AG04450 (cell line): ENCODE measurements around the gene RAB32. TPM values are rescaled to one million over a fixed set of nuclear protein-coding genes. Genes with fewer than 3 reads are reported as not detected.

ENCODE experiments used
- CTCF ChIA-PET: fragments of 300-600, 350-600 bp; formaldehyde crosslinking; extraction: SDS; loops from one replicate; lab custom pipeline; 2022; ENCODE audit warnings: antibody characterized with exemption, inconsistent platforms; lab: Charles Lee
- POLR2A ChIA-PET: fragments of 350-600 bp; formaldehyde crosslinking; extraction: SDS; loops from one replicate; lab custom pipeline; 2021; ENCODE audit warnings: antibody characterized with exemption, inconsistent platforms; lab: Yijun Ruan, JAX
- DNase-seq: peaks from one replicate; pipeline ENCODE4 v3.0.0-alpha.2; 2011; ENCODE audit warnings: low read depth, low spot score
- H3K27ac ChIP-seq: one replicate; pipeline ENCODE4 v1.5.1; 2012; ENCODE audit warnings: low read depth, low read length, control low read depth
- H3K27me3 ChIP-seq: one replicate; pipeline ENCODE4 v1.6.0; 2012; ENCODE audit warnings: low read length; ENCODE audit not compliant: control insufficient read depth, insufficient read depth
- H3K4me3 ChIP-seq: 2 replicates; pipeline ENCODE4 v1.5.1; 2011; ENCODE audit warnings: mild to moderate bottlenecking, low read depth, low read length, control low read depth
- H3K9me3 ChIP-seq: 2 replicates; pipeline ENCODE4 v1.5.1; 2012; ENCODE audit warnings: low read length; ENCODE audit not compliant: control insufficient read depth, insufficient read depth
- CTCF ChIP-seq: IDR thresholded peaks from 2 replicates; pipeline ENCODE4 v1.5.1; 2011; ENCODE audit warnings: low read depth, low read length, control low read depth, inconsistent platforms
- polyA plus RNA-seq: library from polyadenylated mRNA; depleted of rRNA; stranded (reverse); fragments of >200 nt; gene quantifications from 2 replicates; pipeline ENCODE4 v1.2.3, GENCODE V29; 2011

The RAB32 gene
- polyA plus RNA-seq, 1 experiment, result 100 TPM

DNA sequence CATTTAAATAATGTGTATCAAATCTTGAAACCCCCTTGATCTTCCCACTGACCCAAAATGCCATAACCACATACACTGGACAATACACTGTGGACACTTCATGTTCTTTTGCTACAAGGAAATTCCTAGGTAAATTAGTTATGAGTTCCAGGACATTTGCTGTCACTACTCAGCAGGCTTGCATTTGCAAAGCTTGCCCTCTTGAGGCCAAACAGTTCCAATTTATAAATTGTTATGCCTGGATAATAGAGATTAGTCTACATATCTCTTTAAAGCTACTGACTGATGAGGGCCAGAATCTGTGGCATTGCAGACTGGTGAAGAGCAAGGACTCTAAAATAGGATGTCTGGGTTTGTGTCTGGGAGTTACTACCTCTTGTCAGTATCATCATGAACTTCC, 17.4 kb upstream of the RAB32 start:
- Histone ChIP-seq H3K27ac (no peak overlapping the region), H3K4me3 (no peak overlapping the region), H3K27me3 (no peaks in the 10 kb centered on the region), H3K9me3 (no peaks in the 10 kb centered on the region)
- CTCF ChIA-PET, result interaction anchor here (1.3 kb wide), 1 partner anchor 597 kb away, joined by 7 read pairs; no protein-coding TSS in a partner anchor
- peak; percentile 24 for TF ChIP-seq CTCF
- no peak for DNase-seq
- POLR2A ChIA-PET, result interaction anchor here (0.8 kb wide), 1 partner anchor 17 kb away, joined by 3 read pairs; the partner anchor contains the start of gene RAB32

DNA sequence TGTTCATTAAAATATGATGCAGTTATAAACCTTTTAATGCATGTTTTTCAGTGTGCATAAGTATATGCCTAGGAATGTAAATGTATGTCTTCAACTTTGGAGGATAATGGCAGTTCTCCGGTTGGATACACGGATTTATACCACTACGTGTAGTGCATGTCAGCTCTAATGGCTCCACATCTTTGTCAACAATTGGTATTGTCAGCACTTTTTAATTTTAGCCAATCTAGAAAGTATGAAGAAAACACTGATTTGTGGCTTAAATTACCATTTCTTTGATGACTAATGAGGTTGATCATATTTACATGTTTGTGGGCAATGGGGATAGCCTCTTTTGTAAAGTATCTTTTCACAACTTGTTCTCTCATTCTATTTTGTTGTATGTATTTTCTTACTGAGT, 10.9 kb upstream of the RAB32 start:
- DNase-seq, result no peak
- ChIA-PET CTCF (no interaction called here), POLR2A (no interaction called here)
- H3K4me3 ChIP-seq, result no peak overlapping the region
- H3K27me3 ChIP-seq, result no peaks in the 10 kb centered on the region
- H3K27ac ChIP-seq, result no peak overlapping the region
- no peak for TF ChIP-seq CTCF
- H3K9me3 ChIP-seq, result no peaks in the 10 kb centered on the region

DNA sequence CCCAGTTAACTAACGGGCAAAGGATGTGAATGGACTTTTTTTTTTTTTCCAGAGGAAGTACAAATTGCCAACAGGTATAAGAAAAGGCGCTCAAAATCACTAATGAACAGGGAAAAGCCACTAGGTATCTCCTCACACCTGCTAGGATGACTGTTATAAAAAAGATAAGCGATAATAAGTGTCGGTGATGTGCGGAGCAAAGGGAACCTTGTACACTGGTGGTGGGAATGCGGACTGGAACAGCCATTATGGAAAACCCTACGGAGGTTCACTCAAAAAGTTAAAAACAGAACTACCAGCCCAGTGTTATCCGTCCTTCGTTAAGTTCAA, 787 bp upstream of the RAB32 start:
- peaks cover 2% of the 10 kb centered on the region; the same call in 1 of the 2 replicates for H3K9me3 ChIP-seq
- POLR2A ChIA-PET, result interaction anchor here (1.0 kb wide), 1 partner anchor 16 kb away, joined by 3 read pairs; no protein-coding TSS in a partner anchor
- CTCF ChIA-PET, result interaction anchor here (1.0 to 1.3 kb wide), 2 partner anchors 12 to 29 kb away, joined by 3 to 6 read pairs; no protein-coding TSS in a partner anchor
- H3K27ac ChIP-seq, result peak overlapping the region; percentile 68
- no peak for TF ChIP-seq CTCF
- H3K27me3 ChIP-seq, result no peaks in the 10 kb centered on the region
- DNase-seq, result no peak
- H3K4me3 ChIP-seq, result peak overlapping the region; percentile 53

DNA sequence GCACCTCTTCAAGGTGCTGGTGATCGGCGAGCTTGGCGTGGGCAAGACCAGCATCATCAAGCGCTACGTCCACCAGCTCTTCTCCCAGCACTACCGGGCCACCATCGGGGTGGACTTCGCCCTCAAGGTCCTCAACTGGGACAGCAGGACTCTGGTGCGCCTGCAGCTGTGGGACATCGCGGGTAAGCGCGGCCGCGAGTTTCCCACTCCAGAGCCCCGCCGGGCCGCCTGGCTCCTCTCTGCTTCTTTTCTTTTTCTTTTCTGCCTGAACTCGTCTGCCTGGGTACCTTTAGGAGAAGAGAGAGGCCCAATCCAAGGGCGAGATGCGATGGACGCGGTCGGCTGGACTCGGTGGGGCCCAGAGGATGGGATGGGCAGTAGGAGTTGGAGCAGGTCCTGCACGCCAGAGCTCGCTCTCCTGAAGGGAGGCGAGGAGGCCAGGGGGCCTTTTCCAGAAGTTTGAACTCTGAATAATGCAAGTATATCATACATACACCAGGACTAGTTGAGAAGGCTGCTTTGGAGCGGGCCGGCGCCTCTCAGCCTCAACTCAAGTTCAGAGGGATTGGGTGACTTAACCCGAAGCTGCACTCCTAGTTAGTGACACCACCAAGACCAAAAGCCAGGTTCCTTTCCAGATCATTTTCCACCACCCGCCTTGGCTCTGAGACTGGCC, 445 bp downstream of the RAB32 start:
- ChIA-PET POLR2A (interaction anchor here (1.0 kb wide), 1 partner anchor 17 kb away, joined by 3 read pairs; no protein-coding TSS in a partner anchor), CTCF (interaction anchor here (0.6 to 1.3 kb wide), 7 partner anchors 11 to 156 kb away, joined by 3 to 6 read pairs (median 3); no protein-coding TSS in a partner anchor)
- DNase-seq, result no peak
- Histone ChIP-seq H3K9me3 (peaks cover 2% of the 10 kb centered on the region; the same call in 1 of the 2 replicates), H3K27ac (peak overlapping the region; percentile 92), H3K4me3 (peak overlapping the region; percentile 93), H3K27me3 (no peaks in the 10 kb centered on the region)
- TF ChIP-seq CTCF, result no peak

DNA sequence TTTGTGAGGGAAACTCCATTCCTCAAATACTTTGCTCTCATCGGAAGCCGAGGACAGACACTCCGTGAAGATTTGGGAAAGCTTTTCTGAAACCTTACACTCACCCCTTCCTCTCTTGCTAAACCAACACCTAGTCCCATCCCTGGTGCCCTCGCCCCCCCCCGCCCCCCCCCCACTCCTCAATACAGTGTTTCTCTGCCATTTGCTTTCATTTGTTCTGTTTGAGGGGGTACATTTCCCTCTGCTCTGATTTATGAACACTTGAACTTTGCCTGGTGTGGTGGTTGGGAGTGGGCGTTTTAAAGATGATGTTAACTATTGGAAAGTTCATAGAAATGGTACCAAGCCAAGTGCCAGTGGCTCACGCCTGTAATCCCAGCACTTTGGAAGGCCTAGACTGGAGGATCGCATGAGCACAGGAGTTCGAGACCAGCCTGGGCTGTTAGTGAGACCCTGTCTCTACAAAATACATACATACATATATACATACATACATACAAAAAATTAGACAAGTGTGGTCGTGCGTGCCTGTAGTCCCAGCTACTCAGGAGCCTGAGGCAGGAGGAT, 1.1 kb downstream of the RAB32 start:
- no peak for TF ChIP-seq CTCF
- no peaks in the 10 kb centered on the region for H3K27me3 ChIP-seq
- H3K4me3 ChIP-seq, result peak overlapping the region; percentile 93
- POLR2A ChIA-PET, result interaction anchor here (1.1 kb wide), 1 partner anchor 581 kb away, joined by 3 read pairs; the partner anchor contains the start of gene SHPRH
- DNase-seq, result no peak
- CTCF ChIA-PET, result interaction anchor here (0.9 kb wide), 1 partner anchor 14 kb away, joined by 5 read pairs; no protein-coding TSS in a partner anchor
- H3K9me3 ChIP-seq, result peaks cover 2% of the 10 kb centered on the region; the same call in 1 of the 2 replicates
- peak overlapping the region; percentile 92 for H3K27ac ChIP-seq
